HG03558 (cell line): Measurements from ENCODE around the gene SLIT3.

Experiments
- ATAC-seq: cut with Tn5 transposase; IDR thresholded peaks from one replicate; pipeline ENCODE4 v1.9.1; 2021; ENCODE audit warnings: moderate number of reproducible peaks; ENCODE audit not compliant: unreplicated experiment; ENCODE audit errors: extremely low read depth

Gene SLIT3

GRCh38 chr5:169299663-169300467 lies 1.1 kb downstream of the SLIT3 start:
- no peak for ATAC-seq

- no peak for ATAC-seq
These were observed 1.7 kb downstream of the SLIT3 start for GRCh38 chr5:169299191-169299662.

GRCh38 chr5:169298193-169298592 lies 2.7 kb downstream of the SLIT3 start:
- no peak for ATAC-seq

DNA sequence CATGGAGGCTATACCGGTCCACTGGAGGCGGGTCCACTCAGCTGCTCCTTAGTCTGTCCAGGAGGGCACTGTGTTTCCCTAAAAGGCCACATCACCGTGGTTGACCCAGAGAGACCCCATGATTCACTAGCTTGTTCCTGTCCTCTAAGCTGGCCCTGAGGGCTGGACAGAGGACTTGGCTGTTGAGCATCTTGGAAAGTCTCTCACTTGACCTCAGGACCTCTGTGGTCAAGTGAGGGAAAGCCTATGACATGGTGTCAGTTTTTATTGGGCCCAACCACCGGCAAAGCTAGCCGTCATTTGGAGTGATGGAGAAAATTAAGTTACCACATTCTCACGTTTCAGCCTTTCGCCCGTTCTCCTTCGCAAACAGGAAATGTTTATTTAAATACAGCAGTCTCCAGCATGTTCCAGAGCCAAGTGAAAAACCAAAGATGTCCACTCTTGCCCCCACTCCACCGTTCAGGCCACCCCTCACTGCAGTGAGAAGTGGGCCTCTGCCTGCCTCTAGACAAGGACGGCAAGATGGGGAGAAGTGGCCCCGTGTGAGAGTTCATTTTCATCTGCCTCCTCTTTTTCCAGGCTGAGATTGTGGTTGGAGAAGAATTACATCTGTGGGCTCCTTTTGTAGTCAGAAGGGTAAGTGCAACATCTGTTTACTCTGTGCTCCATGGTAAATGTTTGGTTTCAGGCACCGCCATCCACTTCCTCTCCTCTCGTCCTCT lies 4.4 kb downstream of the SLIT3 start:
- no peak for ATAC-seq

- ATAC-seq = no peak
These were observed 5.6 kb downstream of the SLIT3 start for GRCh38 chr5:169295306-169295705.

- no peak for ATAC-seq
These were observed 6.3 kb downstream of the SLIT3 start for GRCh38 chr5:169294621-169295020.

GRCh38 chr5:169291877-169292276 lies 9.1 kb downstream of the SLIT3 start:
- no peak for ATAC-seq

DNA sequence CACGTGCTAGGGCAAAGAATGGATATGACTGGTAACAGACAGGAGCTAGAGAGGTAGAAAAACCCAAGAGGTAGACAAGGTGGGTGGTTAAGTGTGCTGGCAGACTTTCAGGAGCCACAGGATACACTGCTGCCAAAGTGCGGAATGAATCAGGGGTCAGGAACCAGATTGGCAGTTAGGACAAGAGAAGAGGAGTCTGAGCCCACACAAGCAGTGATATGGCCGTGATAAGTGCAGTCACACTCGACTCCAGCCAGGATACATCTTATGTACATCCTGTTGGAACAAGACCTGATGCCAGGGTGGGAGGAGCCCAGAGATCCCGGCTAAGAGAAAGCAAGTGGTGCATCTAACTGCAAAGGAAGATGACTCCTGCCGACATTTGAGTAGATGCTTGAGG lies 10.0 kb downstream of the SLIT3 start:
- no peak for ATAC-seq

DNA sequence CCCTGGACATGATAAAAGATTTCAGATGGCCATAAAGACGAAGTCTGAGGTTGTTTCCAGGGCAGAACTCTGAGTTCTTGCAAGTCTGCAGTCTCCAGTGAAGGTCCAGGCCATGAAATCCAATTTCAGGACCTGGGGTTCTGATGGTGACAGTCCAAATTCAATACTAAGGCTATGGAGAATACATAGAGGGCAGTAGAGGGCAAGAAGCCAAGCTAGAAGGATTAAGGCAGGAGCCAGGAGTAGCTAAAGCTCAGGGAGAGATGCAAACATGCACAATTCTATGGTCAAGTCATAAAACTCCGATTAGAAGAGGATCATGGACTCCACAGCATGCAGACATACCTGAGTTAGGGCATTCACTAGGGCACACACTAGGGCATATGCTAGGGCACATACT lies 11.4 kb downstream of the SLIT3 start:
- ATAC-seq = no peak

DNA sequence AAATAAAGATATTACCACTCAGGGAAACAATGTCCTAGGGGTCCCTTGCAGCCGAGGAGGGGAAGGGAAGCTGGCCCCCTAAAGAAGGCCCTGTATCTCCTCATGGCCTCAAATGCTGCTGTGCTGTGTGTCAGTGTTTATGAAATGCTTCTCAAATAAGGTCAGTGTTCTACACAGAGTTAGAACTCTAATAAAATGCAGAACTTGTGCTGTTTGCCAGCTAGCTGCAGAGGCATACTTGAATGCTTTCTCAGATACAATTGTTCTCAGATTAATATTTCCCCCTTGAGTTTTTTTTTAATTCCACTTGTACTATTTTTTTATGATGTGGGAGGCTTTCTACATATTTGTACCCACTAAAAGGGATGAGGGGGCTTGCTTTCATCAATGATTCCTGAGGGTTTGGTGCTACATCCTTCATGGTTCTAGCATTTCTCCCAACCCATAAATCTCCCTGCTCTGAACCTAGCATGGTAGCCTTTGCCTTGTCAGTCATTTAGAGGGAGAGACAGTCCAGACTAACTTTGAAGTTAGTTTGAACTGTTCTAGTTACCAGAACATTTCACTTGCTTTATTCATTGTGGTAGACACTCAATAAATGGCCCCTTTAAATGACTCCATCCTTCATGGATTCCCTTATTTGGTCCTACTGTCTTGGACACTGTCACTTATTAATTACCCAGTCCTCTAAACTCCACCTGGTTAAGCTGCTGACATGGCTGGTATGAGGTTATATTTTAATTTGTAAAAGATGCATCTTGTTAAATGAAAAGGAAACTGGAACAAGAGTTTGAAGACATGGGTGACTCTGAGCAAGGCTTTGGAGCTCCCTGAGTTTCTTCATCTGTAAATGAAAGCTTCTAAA lies 12.6 kb downstream of the SLIT3 start:
- no peak for ATAC-seq

GRCh38 chr5:169287529-169287928 lies 13.4 kb downstream of the SLIT3 start:
- no peak for ATAC-seq

- no peak for ATAC-seq
These were observed 14.2 kb downstream of the SLIT3 start for GRCh38 chr5:169286572-169287300.

DNA sequence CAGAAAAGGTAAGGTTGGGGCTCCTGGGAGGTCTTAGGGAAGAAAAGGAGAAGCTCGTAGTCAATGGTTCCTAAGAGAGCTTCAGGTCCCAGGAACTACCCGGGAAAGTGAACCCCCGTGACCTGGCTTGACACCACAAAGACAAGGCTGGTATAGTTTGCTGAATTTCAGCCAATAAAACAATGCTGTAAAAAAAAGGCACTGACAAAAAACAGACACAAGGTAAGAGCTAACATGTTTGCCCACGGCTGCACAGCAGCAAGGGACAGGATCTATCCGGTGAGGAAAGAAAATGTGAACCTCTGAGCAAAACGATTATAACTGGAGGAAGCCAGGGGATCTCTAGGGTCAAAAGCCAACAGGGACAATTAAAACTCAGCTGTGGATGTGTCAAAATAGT lies 17.1 kb downstream of the SLIT3 start:
- no peak for ATAC-seq

DNA sequence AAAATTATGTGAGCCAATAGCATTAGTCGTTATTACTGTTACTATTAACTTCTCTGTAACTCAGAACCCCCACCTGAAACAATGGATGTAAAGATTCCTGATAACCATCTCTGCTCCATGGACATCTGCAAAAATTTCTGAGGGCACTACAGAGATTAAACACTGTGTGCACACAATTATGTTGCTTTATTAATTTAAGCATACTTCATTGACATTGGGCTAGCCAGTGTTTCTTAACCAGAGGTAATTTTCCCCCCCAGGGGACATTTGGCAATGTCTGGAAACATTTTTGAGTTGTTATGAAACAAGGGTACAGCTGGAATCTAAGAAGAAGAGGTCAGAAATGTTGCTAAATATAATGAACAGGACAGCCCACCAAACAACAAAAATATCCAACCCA lies 19.3 kb downstream of the SLIT3 start:
- no peak for ATAC-seq

DNA sequence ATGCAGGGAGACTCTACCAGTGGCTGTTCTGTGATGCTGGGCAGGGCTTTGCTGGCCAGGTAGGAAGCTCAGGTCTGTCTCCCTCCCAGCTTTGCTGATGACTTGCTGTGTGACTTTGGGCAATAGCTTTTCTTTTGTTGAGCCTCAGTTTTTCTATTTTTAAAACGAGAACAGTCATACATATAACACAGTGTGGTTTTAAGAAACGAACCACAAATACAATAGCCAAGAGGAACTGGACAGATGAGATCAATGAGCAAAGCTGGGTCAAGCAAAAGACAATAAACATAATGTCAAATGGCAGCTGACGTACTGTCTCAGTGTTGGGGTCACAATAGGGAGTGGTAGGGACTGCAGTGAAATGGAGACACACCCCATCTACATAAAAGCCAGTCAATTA lies 20.2 kb downstream of the SLIT3 start:
- ATAC-seq = no peak

GRCh38 chr5:169280286-169280685 lies 20.7 kb downstream of the SLIT3 start:
- no peak for ATAC-seq

DNA sequence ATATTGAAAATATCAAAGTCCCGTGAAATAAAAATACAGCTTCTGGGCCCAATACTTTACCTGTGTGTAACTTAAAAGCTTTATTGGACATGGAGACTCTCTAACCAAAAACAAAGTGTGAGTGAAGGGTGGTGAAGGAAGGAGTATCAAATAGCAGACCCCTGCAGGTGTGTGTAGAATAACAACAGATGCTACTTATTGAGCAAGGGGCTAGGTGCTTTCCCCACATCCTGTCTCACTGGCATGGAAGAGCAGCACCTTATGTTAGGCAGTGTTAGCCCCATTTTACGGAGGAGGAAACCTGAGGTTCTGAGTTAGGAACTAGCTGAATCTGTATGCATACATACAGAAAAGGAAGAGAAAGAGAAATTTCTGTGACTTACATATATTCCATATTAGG lies 21.8 kb downstream of the SLIT3 start:
- ATAC-seq = no peak

DNA sequence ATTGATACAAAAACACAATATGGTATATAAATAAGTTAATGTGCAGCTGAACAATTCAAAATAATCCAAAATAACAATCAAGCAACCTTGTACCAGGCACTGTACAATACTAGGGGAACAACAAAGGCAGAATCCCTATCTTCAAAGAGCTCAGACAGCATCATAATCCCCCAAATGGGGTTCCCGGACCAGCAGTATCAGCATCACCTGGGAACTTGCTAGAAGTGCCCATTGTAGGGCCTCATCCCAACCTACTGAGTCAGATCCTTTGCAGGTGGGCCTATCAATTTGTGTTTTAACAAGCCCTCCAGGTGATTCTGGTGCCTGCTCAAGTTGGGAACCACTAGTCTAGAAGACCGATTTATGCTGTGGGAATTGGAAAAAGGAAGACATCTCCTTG lies 27.1 kb downstream of the SLIT3 start:
- no peak for ATAC-seq

DNA sequence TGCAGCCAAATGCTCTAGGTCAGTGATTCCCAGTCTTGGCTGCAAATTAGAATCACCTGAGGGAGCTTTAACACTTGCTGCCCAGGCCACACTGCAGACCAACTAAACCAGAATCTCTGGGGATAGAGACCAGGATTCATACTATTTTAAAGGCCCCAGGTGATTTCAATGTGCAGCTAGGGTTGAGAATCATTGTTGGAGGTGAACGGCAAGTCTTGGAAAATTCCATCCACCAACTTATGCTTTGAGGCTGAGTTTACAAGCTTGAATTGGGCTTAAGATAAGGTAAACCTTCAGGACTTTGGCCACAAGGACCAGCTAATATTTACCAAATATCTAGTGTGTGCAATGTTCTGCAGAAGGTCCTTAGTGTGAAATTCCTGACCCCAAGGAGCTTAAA lies 27.5 kb downstream of the SLIT3 start:
- no peak for ATAC-seq
